HCT116 (cell line): Measurements from ENCODE around the gene OOSP4A. TPM values are rescaled to one million over a fixed set of nuclear protein-coding genes. Genes with fewer than 3 reads are reported as not detected.

Source experiments
- ATAC-seq: fragments of 200-7000 bp; cut with Tn5 transposase; 2 replicates; pipeline ENCODE4 v1.9.1; 2020; ENCODE audit warnings: mild to moderate bottlenecking, moderate library complexity
- BruUV-seq: library from RNA; stranded (reverse); fragments of 400-500 nt; replicated peaks from 2 replicates; lab custom pipeline; 2021; lab: Mats Ljungman, UMichigan
- CTCF ChIA-PET: fragments of 300-600 bp; sonication (Branson Sonifier 250); formaldehyde crosslinking; loops from one replicate; lab custom pipeline; 2021; ENCODE audit warnings: antibody characterized with exemption; lab: Charles Lee
- POLR2A ChIA-PET: fragments of 300-600, 350-600 bp; sonication (Branson Sonifier 250); formaldehyde crosslinking; loops from one replicate; lab custom pipeline; 2021; ENCODE audit warnings: antibody characterized with exemption; lab: Charles Lee
- RAD21 ChIA-PET, 2 experiments: fragments of 300-600 bp; sonication (Branson Sonifier 250); formaldehyde crosslinking; loops; one replicate each; lab custom pipeline; 2023; ENCODE audit warnings: low total read pairs in 2 of 2; ENCODE audit not compliant: uncharacterized antibody in 2 of 2, unreplicated experiment in 2 of 2, low non-redundant PET in 1 of 2; lab: Charles Lee
- DNase-seq: peaks from one replicate; pipeline ENCODE4 v3.0.0-alpha.2; 2010; ENCODE audit warnings: low read depth, low spot score
- H2AFZ ChIP-seq: fragments of 200-600 bp; shearing (Covaris generic), sonication (generic); 2 replicates; pipeline ENCODE4 v1.6.1; 2017; ENCODE audit warnings: low read depth, mixed run types, mixed read lengths, antibody characterized with exemption, low read length; ENCODE audit not compliant: poor library complexity, severe bottlenecking
- H3K27ac ChIP-seq: 2 replicates; pipeline ENCODE4 v1.5.1; 2012; ENCODE audit warnings: low read depth, low read length
- H3K27me3 ChIP-seq: fragments of 200-600 bp; sonication (generic); 2 replicates; pipeline ENCODE4 v1.6.1; 2016; ENCODE audit warnings: mixed run types, low read length, mixed read lengths; ENCODE audit not compliant: insufficient read depth
- H3K36me3 ChIP-seq, 2 experiments: fragments of 200-500 bp in 1 of 2; fragments of 200-600 bp in 1 of 2; sonication (Bioruptor generic) in 1 of 2; sonication (generic) in 1 of 2; 2 replicates each; pipeline versions ENCODE4 v1.5.1 to v1.6.1; 2014 to 2016; ENCODE audit warnings: low read length in 2 of 2, inconsistent platforms in 1 of 2, mixed read lengths in 1 of 2, mixed run types in 1 of 2; ENCODE audit not compliant: insufficient read depth in 2 of 2, control insufficient read depth in 1 of 2
- H3K4me1 ChIP-seq, 2 experiments: fragments of 200-600 bp in 1 of 2; sonication (generic) in 1 of 2; 2 replicates each; pipeline versions ENCODE4 v1.5.1 to v1.6.1; 2012 to 2017; ENCODE audit warnings: low read length in 2 of 2, inconsistent platforms in 1 of 2, mild to moderate bottlenecking in 1 of 2, mixed read lengths in 1 of 2, mixed run types in 1 of 2, moderate library complexity in 1 of 2; ENCODE audit not compliant: insufficient read depth in 2 of 2, control insufficient read depth in 1 of 2
- H3K4me2 ChIP-seq: fragments of 200-600 bp; sonication (generic); 2 replicates; pipeline ENCODE4 v1.6.1; 2017; ENCODE audit warnings: mixed run types, low read length, mixed read lengths
- H3K4me3 ChIP-seq, 2 experiments: fragments of 200-600 bp in 1 of 2; sonication (generic) in 1 of 2; replicated peaks in 1 of 2; 2 replicates each; pipeline ENCODE4 v1.5.1; 2011 to 2016; ENCODE audit warnings: low read length in 2 of 2, control low read depth in 1 of 2, low read depth in 1 of 2, mild to moderate bottlenecking in 1 of 2, mixed read lengths in 1 of 2, mixed run types in 1 of 2
- H3K79me2 ChIP-seq: fragments of 200-600 bp; sonication (generic); 2 replicates; pipeline ENCODE4 v1.6.1; 2017; ENCODE audit warnings: mild to moderate bottlenecking, mixed run types, low read length, moderate library complexity, mixed read lengths; ENCODE audit not compliant: insufficient read depth
- H3K9ac ChIP-seq: fragments of 200-600 bp; sonication (generic); 2 replicates; pipeline ENCODE4 v1.6.1; 2016; ENCODE audit warnings: low read length, mixed read lengths
- H3K9me2 ChIP-seq: fragments of 200-600 bp; sonication (generic), shearing (Covaris generic); 2 replicates; pipeline ENCODE4 v1.6.1; 2017; ENCODE audit warnings: mixed run types, mild to moderate bottlenecking, moderate library complexity; ENCODE audit not compliant: insufficient read depth
- H3K9me3 ChIP-seq, 2 experiments: fragments of 200-500 bp in 1 of 2; fragments of 200-600 bp in 1 of 2; sonication (Bioruptor generic) in 1 of 2; sonication (generic) in 1 of 2; 2 replicates each; pipeline ENCODE4 v1.6.1; 2014 to 2017; ENCODE audit warnings: low read length in 2 of 2, mixed read lengths in 2 of 2, inconsistent platforms in 1 of 2, low read depth in 1 of 2, mild to moderate bottlenecking in 1 of 2, mixed run types in 1 of 2, moderate library complexity in 1 of 2; ENCODE audit not compliant: control insufficient read depth in 1 of 2, insufficient read depth in 1 of 2
- H4K20me1 ChIP-seq: fragments of 200-600 bp; sonication (generic), shearing (Covaris generic); 2 replicates; pipeline ENCODE4 v1.6.1; 2017; ENCODE audit warnings: mixed run types, mild to moderate bottlenecking, moderate library complexity; ENCODE audit not compliant: insufficient read depth
- CBX3 ChIP-seq: IDR thresholded peaks from 2 replicates; pipeline ENCODE4 v1.6.1; 2012; ENCODE audit warnings: low read depth
- CTCF ChIP-seq, 3 experiments: fragments of 200-600 bp in 1 of 3; sonication (generic) in 1 of 3; IDR thresholded peaks in 2 of 3; conservative IDR thresholded peaks in 1 of 3; 2 replicates each; pipeline ENCODE4 v1.5.1; 2012 to 2017; ENCODE audit warnings: low read depth in 2 of 3, low read length in 2 of 3, antibody characterized with exemption in 1 of 3, borderline replicate concordance in 1 of 3, control low read depth in 1 of 3, mild to moderate bottlenecking in 1 of 3, mixed read lengths in 1 of 3, mixed run types in 1 of 3, moderate library complexity in 1 of 3; ENCODE audit not compliant: insufficient read depth in 1 of 3
- EZH2 ChIP-seq: fragments of 200-600 bp; sonication (generic); IDR thresholded peaks from 2 replicates; pipeline ENCODE4 v1.6.1; 2017; ENCODE audit warnings: antibody characterized with exemption, mixed run types
- EZH2phosphoT487 ChIP-seq: fragments of 200-600 bp; IDR thresholded peaks from 2 replicates; pipeline ENCODE4 v1.6.1; 2018; ENCODE audit warnings: antibody characterized with exemption, borderline replicate concordance
- MAX ChIP-seq: IDR thresholded peaks from 2 replicates; pipeline ENCODE4 v1.6.1; 2012
- POLR2A ChIP-seq: IDR thresholded peaks from 2 replicates; pipeline ENCODE4 v1.7.0; 2011; ENCODE audit warnings: borderline replicate concordance; ENCODE audit not compliant: insufficient read depth, insufficient read length; ENCODE audit errors: extremely low read depth
- RAD21 ChIP-seq: IDR thresholded peaks from 2 replicates; pipeline ENCODE4 v1.6.1; 2012; ENCODE audit warnings: low read depth, mild to moderate bottlenecking
- SIN3A ChIP-seq: IDR thresholded peaks from 2 replicates; pipeline ENCODE4 v1.6.1; 2012; ENCODE audit warnings: low read depth
- SRF ChIP-seq: IDR thresholded peaks from 2 replicates; pipeline ENCODE4 v1.6.1; 2012; ENCODE audit warnings: low read depth
- YY1 ChIP-seq: IDR thresholded peaks from 2 replicates; pipeline ENCODE4 v1.6.1; 2011; ENCODE audit warnings: low read length, low read depth, moderate library complexity, mild to moderate bottlenecking; ENCODE audit not compliant: insufficient replicate concordance; ENCODE audit errors: extremely low read depth
- ZBTB33 ChIP-seq: IDR thresholded peaks from 2 replicates; pipeline ENCODE4 v1.6.1; 2011; ENCODE audit warnings: mild to moderate bottlenecking, low read length, moderate library complexity; ENCODE audit not compliant: insufficient replicate concordance; ENCODE audit errors: extremely low read depth
- ZNF274 ChIP-seq: fragments of 200-500 bp; sonication (Bioruptor generic); IDR thresholded peaks from 2 replicates; pipeline ENCODE4 v1.6.1; 2014; ENCODE audit warnings: mild to moderate bottlenecking, low read depth, low read length, inconsistent platforms
- intact Hi-C: fragments of 100-400 bp; cut with micrococcal nuclease; formaldehyde crosslinking; loops from 2 replicates; pipeline ENCODE4 v1.10.0; 2022
- total RNA-seq: library from RNA; stranded (reverse); gene quantifications from one replicate; pipeline ENCODE4 v1.2.1, GENCODE V29; 2021; ENCODE audit not compliant: unreplicated experiment

OOSP4A gene
- total RNA-seq, 1 experiment from 2014 or later: not detected

GRCh38 chr11:59941091-59941490, 22.7 kb upstream of the OOSP4A start:
- no peaks in the 10 kb centered on the region for H3K27me3 ChIP-seq
- RAD21 ChIA-PET: no interaction called here

More at GRCh38 chr11:59941091-59941490, 22.7 kb upstream of the OOSP4A start:
- H3K4me3 ChIP-seq: no peak overlapping the region
- H3K27ac ChIP-seq: no peak overlapping the region
- no peak overlapping the region for H2AFZ ChIP-seq
- H3K4me2 ChIP-seq: no peak overlapping the region
- no peaks in the 10 kb centered on the region for H4K20me1 ChIP-seq
- no peaks in the 10 kb centered on the region for H3K36me3 ChIP-seq
- TF ChIP-seq POLR2A (no peak), CTCF (IDR thresholded peaks at IDR 0.05 in 2 of 3, conservative IDR thresholded peaks at IDR 0.05 in 1 of 3; ENCODE audit: borderline replicate concordance in 1 of 3, insufficient read depth in 1 of 3, low read depth in 2 of 3, low read length in 2 of 3) (no peak), CBX3 (no peak), MAX (no peak), RAD21 (no peak), YY1 (no peak), ZBTB33 (no peak), SRF (no peak), EZH2phosphoT487 (no peak), ZNF274 (no peak), SIN3A (no peak), EZH2 (no peak)
- TF ChIP-seq, all 23 proteins: peak for 0
- ATAC-seq (no peak), DNase-seq (no peak)
- no peaks in the 10 kb centered on the region for H3K9me2 ChIP-seq
- ChIA-PET POLR2A (no interaction called here), CTCF (no interaction called here)
- no peaks in the 10 kb centered on the region; a peak in 1 of 4 replicates for H3K4me1 ChIP-seq
- H3K79me2 ChIP-seq: no peaks in the 10 kb centered on the region
- no peaks in the 10 kb centered on the region for H3K9me3 ChIP-seq
- no TSS peak for BruUV-seq
- intact Hi-C loops: no loop called here
- H3K9ac ChIP-seq: no peak overlapping the region
